Measurements from ENCODE around the gene KLHL29.
"Not testable (repeated sequence)": the region's sequence is repeated elsewhere in the genome, so short reads cannot be mapped to it uniquely, and the experiment has no call there.

Gene KLHL29

DNA sequence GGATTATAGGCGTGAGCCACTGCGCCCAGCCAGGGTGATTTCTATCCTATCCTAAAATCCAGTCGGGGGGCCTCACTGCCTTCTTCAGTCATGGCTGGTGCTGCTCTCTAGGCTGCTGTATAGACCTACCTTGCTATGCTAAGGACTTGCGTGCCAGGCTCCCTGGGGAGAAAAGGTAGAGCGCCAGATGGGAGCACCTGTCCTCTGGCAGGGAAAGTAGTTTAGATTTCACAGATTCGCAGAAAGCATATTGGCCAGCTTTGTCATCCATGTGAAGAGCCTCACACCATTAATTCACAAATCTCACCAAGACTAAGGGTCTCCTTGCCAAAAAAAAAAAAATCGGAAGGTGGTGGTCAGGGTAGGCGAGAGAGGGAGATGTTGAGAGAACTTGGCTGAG lies 324.3 kb downstream of the KLHL29 start:
- H3K27me3 ChIP-seq (ENCODE audit: control insufficient read depth in 1 of 2, insufficient read depth in 2 of 2, low read length in 2 of 2): no peaks in the 10 kb centered on the region
- H3K9me3 ChIP-seq (ENCODE audit: control insufficient read depth in 1 of 2, low read length in 2 of 2): no peaks in the 10 kb centered on the region
- peaks cover 12 to 15% of the 10 kb centered on the region in 2 donors for H3K36me3 ChIP-seq (ENCODE audit: control insufficient read depth in 1 of 2, insufficient read depth in 2 of 2, low read length in 2 of 2)
- H3K27ac ChIP-seq (ENCODE audit: low read depth, low read length): no peak overlapping the region
- no peak overlapping the region for H3K4me3 ChIP-seq (ENCODE audit: low read depth in 1 of 2, low read length in 2 of 2)
- no peaks in the 10 kb centered on the region for H3K4me1 ChIP-seq (ENCODE audit: control insufficient read depth in 1 of 2, insufficient read depth in 2 of 2, low read length in 2 of 2)
- H3K9ac ChIP-seq (ENCODE audit: low read depth in 1 of 2, low read length in 2 of 2): no peak overlapping the region

DNA sequence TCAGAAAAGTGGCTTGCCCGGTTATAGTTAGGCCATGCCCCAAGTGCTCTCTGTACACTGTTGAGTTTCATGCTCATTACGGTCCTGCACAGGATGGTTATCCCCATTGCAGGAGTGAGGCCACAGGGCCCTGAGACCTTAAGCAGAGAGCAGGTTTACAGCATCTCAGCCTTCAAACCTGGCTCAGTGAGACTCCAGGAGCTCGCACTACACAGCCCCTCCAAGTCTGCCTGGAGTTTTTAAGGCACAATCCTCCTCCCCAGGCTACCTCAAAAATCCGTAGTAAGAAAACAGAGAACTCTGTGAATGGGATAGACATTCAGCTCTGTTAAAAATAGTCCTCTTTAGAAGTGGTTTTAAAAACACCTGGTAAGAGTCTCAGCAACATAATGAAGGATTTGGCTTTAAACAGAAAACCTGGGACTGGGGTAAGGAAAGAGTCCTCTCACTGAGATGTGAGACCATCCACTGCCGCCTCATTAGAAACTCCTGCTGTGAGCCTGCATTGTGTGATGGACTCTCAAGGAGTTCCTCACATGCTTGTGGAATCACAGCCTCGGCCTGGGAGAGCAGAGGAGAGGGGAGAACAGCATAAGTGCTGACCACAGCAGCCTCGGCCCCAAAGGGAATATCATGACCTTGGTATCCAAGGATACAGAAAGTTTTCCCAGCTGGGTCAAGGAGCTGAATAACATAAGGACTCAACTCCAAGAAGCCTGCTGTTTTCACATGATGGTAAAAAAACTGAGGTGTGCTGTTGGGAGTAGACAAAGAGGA lies 327.2 kb downstream of the KLHL29 start:
- no peak overlapping the region for H3K4me3 ChIP-seq (ENCODE audit: low read depth in 1 of 2, low read length in 2 of 2)
- H3K27ac ChIP-seq (ENCODE audit: low read depth, low read length): no peak overlapping the region
- no peaks in the 10 kb centered on the region for H3K27me3 ChIP-seq (ENCODE audit: control insufficient read depth in 1 of 2, insufficient read depth in 2 of 2, low read length in 2 of 2)
- H3K36me3 ChIP-seq (ENCODE audit: control insufficient read depth in 1 of 2, insufficient read depth in 2 of 2, low read length in 2 of 2): peaks cover 4 to 5% of the 10 kb centered on the region in 2 donors
- no peaks in the 10 kb centered on the region for H3K4me1 ChIP-seq (ENCODE audit: control insufficient read depth in 1 of 2, insufficient read depth in 2 of 2, low read length in 2 of 2)
- no peak overlapping the region for H3K9ac ChIP-seq (ENCODE audit: low read depth in 1 of 2, low read length in 2 of 2)
- H3K9me3 ChIP-seq (ENCODE audit: control insufficient read depth in 1 of 2, low read length in 2 of 2): no peaks in the 10 kb centered on the region

GRCh38 chr2:23712756-23713151 lies 327.8 kb downstream of the KLHL29 start:
- no peaks in the 10 kb centered on the region for H3K9me3 ChIP-seq (ENCODE audit: control insufficient read depth in 1 of 2, low read length in 2 of 2)
- no peaks in the 10 kb centered on the region for H3K27me3 ChIP-seq (ENCODE audit: control insufficient read depth in 1 of 2, insufficient read depth in 2 of 2, low read length in 2 of 2)
- no peak overlapping the region for H3K27ac ChIP-seq (ENCODE audit: low read depth, low read length)
- H3K4me3 ChIP-seq (ENCODE audit: low read depth in 1 of 2, low read length in 2 of 2): no peak overlapping the region
- H3K36me3 ChIP-seq (ENCODE audit: control insufficient read depth in 1 of 2, insufficient read depth in 2 of 2, low read length in 2 of 2): peaks cover 4 to 5% of the 10 kb centered on the region in 2 donors
- no peaks in the 10 kb centered on the region for H3K4me1 ChIP-seq (ENCODE audit: control insufficient read depth in 1 of 2, insufficient read depth in 2 of 2, low read length in 2 of 2)
- no peak overlapping the region for H3K9ac ChIP-seq (ENCODE audit: low read depth in 1 of 2, low read length in 2 of 2)

DNA sequence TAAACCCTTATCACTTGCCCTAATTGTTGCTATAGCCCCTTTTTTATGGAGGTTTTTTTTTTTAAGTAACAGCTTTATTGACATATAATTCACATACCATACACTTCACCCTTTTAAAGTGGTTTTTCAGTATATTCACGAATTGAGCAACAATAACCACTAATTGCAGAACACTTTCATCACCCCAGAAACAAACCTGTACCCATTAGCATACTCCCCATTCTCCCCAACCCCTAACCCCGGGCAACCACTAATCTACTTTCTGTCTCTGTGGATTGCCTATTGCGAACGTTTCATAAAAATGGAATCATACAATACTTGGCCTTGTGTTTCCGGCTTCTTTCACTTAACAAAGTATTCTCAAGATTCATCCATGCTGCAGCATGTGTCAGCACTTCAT lies 328.4 kb downstream of the KLHL29 start:
- H3K36me3 ChIP-seq (ENCODE audit: control insufficient read depth in 1 of 2, insufficient read depth in 2 of 2, low read length in 2 of 2): peaks cover 0 to 4% of the 10 kb centered on the region in 2 donors
- no peaks in the 10 kb centered on the region for H3K27me3 ChIP-seq (ENCODE audit: control insufficient read depth in 1 of 2, insufficient read depth in 2 of 2, low read length in 2 of 2)
- H3K4me3 ChIP-seq (ENCODE audit: low read depth in 1 of 2, low read length in 2 of 2): no peak overlapping the region
- H3K4me1 ChIP-seq (ENCODE audit: control insufficient read depth in 1 of 2, insufficient read depth in 2 of 2, low read length in 2 of 2): no peaks in the 10 kb centered on the region
- no peak overlapping the region for H3K9ac ChIP-seq (ENCODE audit: low read depth in 1 of 2, low read length in 2 of 2)
- no peaks in the 10 kb centered on the region for H3K9me3 ChIP-seq (ENCODE audit: control insufficient read depth in 1 of 2, low read length in 2 of 2)
- no peak overlapping the region for H3K27ac ChIP-seq (ENCODE audit: low read depth, low read length)

- peaks cover 0 to 5% of the 10 kb centered on the region in 2 donors for H3K9me3 ChIP-seq (ENCODE audit: control insufficient read depth in 1 of 2, low read length in 2 of 2)
- H3K9ac ChIP-seq (ENCODE audit: low read depth in 1 of 2, low read length in 2 of 2): no peak overlapping the region
- H3K4me3 ChIP-seq (ENCODE audit: low read depth in 1 of 2, low read length in 2 of 2): no peak overlapping the region
- H3K27me3 ChIP-seq (ENCODE audit: control insufficient read depth in 1 of 2, insufficient read depth in 2 of 2, low read length in 2 of 2): no peaks in the 10 kb centered on the region
- no peaks in the 10 kb centered on the region for H3K4me1 ChIP-seq (ENCODE audit: control insufficient read depth in 1 of 2, insufficient read depth in 2 of 2, low read length in 2 of 2)
- peaks cover 0 to 8% of the 10 kb centered on the region in 2 donors for H3K36me3 ChIP-seq (ENCODE audit: control insufficient read depth in 1 of 2, insufficient read depth in 2 of 2, low read length in 2 of 2)
- H3K27ac ChIP-seq (ENCODE audit: low read depth, low read length): no peak overlapping the region
These were observed 334.1 kb downstream of the KLHL29 start for GRCh38 chr2:23718931-23719700.

DNA sequence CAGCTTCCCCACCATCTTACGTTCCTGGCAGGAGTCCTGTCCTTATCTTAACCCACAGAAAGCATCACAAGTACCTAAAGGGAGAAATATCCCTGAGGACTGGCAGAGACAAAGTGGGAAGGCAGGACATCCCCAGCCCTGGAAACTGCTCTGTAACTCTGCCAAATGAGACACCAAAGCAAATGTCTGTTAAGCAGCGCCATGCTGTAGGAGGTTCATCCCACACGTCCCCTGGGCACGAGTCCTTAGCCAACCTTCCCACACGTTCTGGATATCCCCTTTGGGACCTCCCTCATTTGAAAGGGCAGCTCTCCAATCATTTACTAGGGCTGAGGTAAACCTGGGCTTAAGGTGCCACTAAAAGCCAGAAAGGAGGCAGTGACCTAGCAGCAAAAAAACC lies 334.7 kb downstream of the KLHL29 start:
- Histone ChIP-seq H3K9ac (ENCODE audit: low read depth in 1 of 2, low read length in 2 of 2) (no peak overlapping the region), H3K36me3 (ENCODE audit: control insufficient read depth in 1 of 2, insufficient read depth in 2 of 2, low read length in 2 of 2) (peaks cover 0 to 8% of the 10 kb centered on the region in 2 donors), H3K27me3 (ENCODE audit: control insufficient read depth in 1 of 2, insufficient read depth in 2 of 2, low read length in 2 of 2) (no peaks in the 10 kb centered on the region), H3K4me3 (ENCODE audit: low read depth in 1 of 2, low read length in 2 of 2) (no peak overlapping the region), H3K9me3 (ENCODE audit: control insufficient read depth in 1 of 2, low read length in 2 of 2) (peaks cover 0 to 5% of the 10 kb centered on the region in 2 donors), H3K27ac (ENCODE audit: low read depth, low read length) (no peak overlapping the region), H3K4me1 (ENCODE audit: control insufficient read depth in 1 of 2, insufficient read depth in 2 of 2, low read length in 2 of 2) (no peaks in the 10 kb centered on the region)

GRCh38 chr2:23720705-23721453 lies 335.9 kb downstream of the KLHL29 start:
- Histone ChIP-seq H3K4me3 (ENCODE audit: low read depth in 1 of 2, low read length in 2 of 2) (no peak overlapping the region), H3K9me3 (ENCODE audit: control insufficient read depth in 1 of 2, low read length in 2 of 2) (peaks cover 0 to 5% of the 10 kb centered on the region in 2 donors), H3K27ac (ENCODE audit: low read depth, low read length) (no peak overlapping the region), H3K4me1 (ENCODE audit: control insufficient read depth in 1 of 2, insufficient read depth in 2 of 2, low read length in 2 of 2) (no peaks in the 10 kb centered on the region), H3K27me3 (ENCODE audit: control insufficient read depth in 1 of 2, insufficient read depth in 2 of 2, low read length in 2 of 2) (no peaks in the 10 kb centered on the region), H3K9ac (ENCODE audit: low read depth in 1 of 2, low read length in 2 of 2) (no peak overlapping the region), H3K36me3 (ENCODE audit: control insufficient read depth in 1 of 2, insufficient read depth in 2 of 2, low read length in 2 of 2) (peaks cover 0 to 8% of the 10 kb centered on the region in 2 donors)

- peaks cover 0 to 8% of the 10 kb centered on the region in 2 donors for H3K36me3 ChIP-seq (ENCODE audit: control insufficient read depth in 1 of 2, insufficient read depth in 2 of 2, low read length in 2 of 2)
- H3K9me3 ChIP-seq (ENCODE audit: control insufficient read depth in 1 of 2, low read length in 2 of 2): peaks cover 0 to 5% of the 10 kb centered on the region in 2 donors
- H3K9ac ChIP-seq (ENCODE audit: low read depth in 1 of 2, low read length in 2 of 2): no peak overlapping the region
These were observed 336.5 kb downstream of the KLHL29 start for GRCh38 chr2:23721454-23721826.

DNA sequence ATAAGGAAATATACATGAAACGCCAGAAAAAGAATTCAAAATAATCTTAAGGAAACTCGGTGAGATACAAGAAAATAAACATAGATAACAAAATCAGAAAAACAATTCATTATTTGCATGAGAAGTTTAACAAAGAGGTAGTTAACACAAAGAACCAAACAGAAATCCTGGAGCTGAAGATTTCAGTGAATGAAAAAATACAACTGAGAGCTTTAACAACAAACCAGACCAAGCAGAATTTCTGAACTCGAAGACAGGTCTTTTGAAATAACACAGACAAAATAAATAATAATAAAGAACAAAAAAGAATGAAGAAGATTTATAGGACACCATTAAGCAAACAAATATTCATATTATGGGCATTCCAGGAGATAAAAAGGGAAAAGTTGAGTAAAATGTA lies 337.3 kb downstream of the KLHL29 start:
- Histone ChIP-seq H3K27me3 (ENCODE audit: control insufficient read depth in 1 of 2, insufficient read depth in 2 of 2, low read length in 2 of 2) (no peaks in the 10 kb centered on the region), H3K27ac (ENCODE audit: low read depth, low read length) (no peak overlapping the region), H3K4me1 (ENCODE audit: control insufficient read depth in 1 of 2, insufficient read depth in 2 of 2, low read length in 2 of 2) (no peaks in the 10 kb centered on the region), H3K9ac (ENCODE audit: low read depth in 1 of 2, low read length in 2 of 2) (no peak overlapping the region), H3K9me3 (ENCODE audit: control insufficient read depth in 1 of 2, low read length in 2 of 2) (peaks cover 0 to 5% of the 10 kb centered on the region in 2 donors), H3K4me3 (ENCODE audit: low read depth in 1 of 2, low read length in 2 of 2) (no peak overlapping the region), H3K36me3 (ENCODE audit: control insufficient read depth in 1 of 2, insufficient read depth in 2 of 2, low read length in 2 of 2) (peaks cover 0 to 8% of the 10 kb centered on the region in 2 donors)

More at GRCh38 chr2:23721454-23721826, 336.5 kb downstream of the KLHL29 start:
- H3K4me3 ChIP-seq (ENCODE audit: low read depth in 1 of 2, low read length in 2 of 2): no peak overlapping the region
- no peaks in the 10 kb centered on the region for H3K27me3 ChIP-seq (ENCODE audit: control insufficient read depth in 1 of 2, insufficient read depth in 2 of 2, low read length in 2 of 2)
- no peaks in the 10 kb centered on the region for H3K4me1 ChIP-seq (ENCODE audit: control insufficient read depth in 1 of 2, insufficient read depth in 2 of 2, low read length in 2 of 2)
- H3K27ac ChIP-seq (ENCODE audit: low read depth, low read length): no peak overlapping the region

DNA sequence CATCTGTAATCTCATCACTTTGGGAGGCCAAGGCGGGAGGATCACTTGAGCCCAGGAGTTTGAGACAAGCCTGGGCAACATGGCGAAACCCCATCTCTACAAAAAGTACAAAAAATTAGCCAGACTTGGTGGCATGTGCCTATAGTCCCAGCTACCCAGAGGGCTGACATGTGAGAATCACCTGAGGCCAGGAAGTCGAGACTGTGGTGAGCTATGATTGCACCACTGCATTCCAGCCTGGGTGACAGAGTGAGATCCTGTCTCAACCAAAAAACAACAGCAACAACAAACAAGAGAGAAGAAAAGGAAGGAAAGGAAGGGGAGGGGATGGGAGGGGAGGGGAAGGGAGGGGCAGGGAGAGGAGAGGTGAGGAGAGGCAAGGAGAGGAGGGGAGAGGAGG lies 338.1 kb downstream of the KLHL29 start:
- H3K4me1 ChIP-seq (ENCODE audit: control insufficient read depth in 1 of 2, insufficient read depth in 2 of 2, low read length in 2 of 2); H3K27me3 ChIP-seq (ENCODE audit: control insufficient read depth in 1 of 2, insufficient read depth in 2 of 2, low read length in 2 of 2); H3K27ac ChIP-seq (ENCODE audit: low read depth, low read length); H3K4me3 ChIP-seq (ENCODE audit: low read depth in 1 of 2, low read length in 2 of 2); H3K9me3 ChIP-seq (ENCODE audit: control insufficient read depth in 1 of 2, low read length in 2 of 2); H3K36me3 ChIP-seq (ENCODE audit: control insufficient read depth in 1 of 2, insufficient read depth in 2 of 2, low read length in 2 of 2); H3K9ac ChIP-seq (ENCODE audit: low read depth in 1 of 2, low read length in 2 of 2): not testable (repeated sequence)
